Gastroesophageal sphincter (tissue), 4 donors: Measurements from ENCODE around the gene TBL2. TPM values are rescaled to one million over a fixed set of nuclear protein-coding genes. Genes with fewer than 3 reads are reported as not detected.
A peak's percentile ranks its signal among the peaks of the same experiment; 100 is the strongest.

Experiments
- ATAC-seq: fragments of 150-250 bp; one replicate; pipeline ENCODE4 v1.9.1; 2016; ENCODE audit warnings: mild to moderate bottlenecking, moderate library complexity
- H3K27ac ChIP-seq, 4 donors: fragments of 200-600 bp; sonication (generic) in 3 of 4; 1 replicate in 3 of 4; 2 replicates in 1 of 4; pipeline ENCODE4 v1.5.1; 2016 to 2019
- H3K27me3 ChIP-seq: fragments of 200-600 bp; sonication (generic); one replicate; pipeline ENCODE4 v1.5.1; 2019
- H3K36me3 ChIP-seq, 2 donors: fragments of 200-600 bp; sonication (generic); one replicate each; pipeline ENCODE4 v1.5.1; 2019; ENCODE audit warnings: control low read depth in 1 of 2
- H3K4me1 ChIP-seq, 3 donors: fragments of 200-600 bp; sonication (generic); 1 replicate in 2 of 3; 2 replicates in 1 of 3; pipeline ENCODE4 v1.5.1; 2016 to 2019; ENCODE audit warnings: control low read depth in 2 of 3
- H3K4me3 ChIP-seq, 2 donors: fragments of 200-600 bp; sonication (generic); one replicate each; pipeline ENCODE4 v1.5.1; 2019; ENCODE audit warnings: mild to moderate bottlenecking in 1 of 2, moderate library complexity in 1 of 2
- H3K9me3 ChIP-seq, 3 donors: fragments of 200-600 bp; sonication (generic); one replicate each; pipeline ENCODE4 v1.5.1; 2017 to 2019; ENCODE audit warnings: control low read depth in 2 of 3
- CTCF ChIP-seq, 4 experiments: fragments of 200-600 bp in 2 of 4; fragments of 450-650 bp in 2 of 4; sonication (generic) in 1 of 4; IDR thresholded peaks; one replicate each; pipeline ENCODE4 v1.5.1; 2017 to 2019; ENCODE audit warnings: antibody characterized with exemption in 4 of 4, mild to moderate bottlenecking in 2 of 4, moderate library complexity in 2 of 4
- EP300 ChIP-seq: sonication (generic); formaldehyde crosslinking; IDR thresholded peaks from one replicate; pipeline ENCODE4 v1.6.1; 2017; ENCODE audit warnings: antibody characterized with exemption, mild to moderate bottlenecking
- POLR2A ChIP-seq, 2 donors: fragments of 450-650 bp; IDR thresholded peaks; one replicate each; pipeline ENCODE4 v1.6.1; 2017; ENCODE audit warnings: antibody characterized with exemption in 2 of 2, mild to moderate bottlenecking in 2 of 2, moderate library complexity in 1 of 2
- POLR2AphosphoS5 ChIP-seq: sonication (generic); formaldehyde crosslinking; IDR thresholded peaks from one replicate; pipeline ENCODE4 v1.6.1; 2017; ENCODE audit warnings: antibody characterized with exemption
- WGBS, 2 donors: methylation state at CpG; one replicate each; pipeline ENCODE4 v1.1.5; 2018; ENCODE audit warnings: low coverage in 1 of 2; 5-methylcytosine and 5-hydroxymethylcytosine counted together
- total RNA-seq, 4 donors: library from RNA; depleted of rRNA; stranded (reverse); fragments of >200 nt; gene quantifications; one replicate each; pipeline ENCODE4 v1.1.0, GENCODE V29; 2016

The TBL2 gene
- total RNA-seq, 4 donors from 2014 or later: 19.1 to 32.5 (median 28.9) TPM

- Histone ChIP-seq H3K27ac (peak overlapping the region in 2 of 4 donors; percentile 23 to 95), H3K4me1 (peaks cover 0 to 85% (median 30%) of the 10 kb centered on the region in 3 donors)
Observed at GRCh38 chr7:73518470-73518869, 59.9 kb downstream of the TBL2 start.

More at GRCh38 chr7:73518470-73518869, 59.9 kb downstream of the TBL2 start:
- TF ChIP-seq POLR2A (IDR thresholded peaks at IDR 0.05) (no peak), EP300 (no peak), CTCF (IDR thresholded peaks at IDR 0.05) (no peak), POLR2AphosphoS5 (no peak)
- Histone ChIP-seq H3K4me3 (no peak overlapping the region), H3K27me3 (no peaks in the 10 kb centered on the region), H3K36me3 (peaks cover 0 to 41% of the 10 kb centered on the region in 2 donors), H3K9me3 (no peaks in the 10 kb centered on the region)
- no peak for ATAC-seq
- WGBS, 2 donors: 56 to 63% methylated on average over 1 to 5 of the region's 5 CpGs

Other genes starting within 250 kb of the TBL2 start
- gene FZD9, start 144.8 kb downstream of the TBL2 start, total RNA-seq: 1 to 10 TPM in 1 of 4 donors, under 1 TPM in 3; 0.31 to 2.7 (median 0.81) TPM
- gene BAZ1B, start 56.3 kb downstream of the TBL2 start, total RNA-seq: 10 to 100 TPM; 56.0 to 77.8 (median 69.6) TPM
- 100 to 1,000 TPM; 104 to 144 (median 108) TPM for gene BCL7B, start 20.9 kb downstream of the TBL2 start, total RNA-seq
- gene MLXIPL, start 45.9 kb upstream of the TBL2 start, total RNA-seq: 10 to 100 TPM in 3 of 4 donors, 1 to 10 TPM in 1; 7.7 to 56.2 (median 17.5) TPM
- gene VPS37D, start 89.3 kb upstream of the TBL2 start, total RNA-seq: 1 to 10 TPM; 2.6 to 7.0 (median 3.2) TPM
- 1 to 10 TPM; 2.3 to 9.3 (median 5.3) TPM for gene DNAJC30, start 104.9 kb upstream of the TBL2 start, total RNA-seq
- 10 to 100 TPM; 41.5 to 65.0 (median 45.3) TPM for gene BUD23, start 105.0 kb upstream of the TBL2 start, total RNA-seq
- gene STX1A, start 141.1 kb upstream of the TBL2 start, total RNA-seq: 10 to 100 TPM in 3 of 4 donors, 1 to 10 TPM in 1; 9.6 to 24.0 (median 15.2) TPM
- gene ABHD11, start 160.2 kb upstream of the TBL2 start, total RNA-seq: 1 to 10 TPM; 5.6 to 8.5 (median 6.6) TPM
- gene CLDN3, start 191.7 kb upstream of the TBL2 start, total RNA-seq: 1 to 10 TPM in 1 of 4 donors, not detected in 3; 5.9 TPM